ENCODE results near the gene GPR146. TPM values are rescaled to one million over a fixed set of nuclear protein-coding genes. Genes with fewer than 3 reads are reported as not detected.
A peak's percentile ranks its signal among the peaks of the same experiment; 100 is the strongest.

The GPR146 gene
- total and polyA plus RNA-seq, 2 of the 13 experiments (the other 11 are each of a cell fraction or from before 2014, with no cell fraction given) = 2.0 to 15.9 TPM

GRCh38 chr7:1065585-1066241, 21.4 kb downstream of the GPR146 start (continued):
- TF ChIP-seq ZNF850 (CRISPR knock-in tag; conservative IDR thresholded peaks at IDR 0.05) = 0 out of 2 replicates have a peak, but pooled peaks have one; percentile 39
- TF ChIP-seq ZFP37 (CRISPR knock-in tag; IDR thresholded peaks at IDR 0.05; ENCODE audit: borderline replicate concordance) = no peak
- peak; percentile 49; the same call in 1 of the 2 replicates for TF ChIP-seq ELF1 (CRISPR knock-in tag; IDR thresholded peaks at IDR 0.05)
- TF ChIP-seq CBFB (CRISPR knock-in tag; IDR thresholded peaks at IDR 0.05) = peak; percentile 52; the same call in 1 of the 2 replicates
- no peak for TF ChIP-seq EEA1 (CRISPR knock-in tag; IDR thresholded peaks at IDR 0.05; ENCODE audit: borderline replicate concordance)
- TF ChIP-seq, protein P1, sequence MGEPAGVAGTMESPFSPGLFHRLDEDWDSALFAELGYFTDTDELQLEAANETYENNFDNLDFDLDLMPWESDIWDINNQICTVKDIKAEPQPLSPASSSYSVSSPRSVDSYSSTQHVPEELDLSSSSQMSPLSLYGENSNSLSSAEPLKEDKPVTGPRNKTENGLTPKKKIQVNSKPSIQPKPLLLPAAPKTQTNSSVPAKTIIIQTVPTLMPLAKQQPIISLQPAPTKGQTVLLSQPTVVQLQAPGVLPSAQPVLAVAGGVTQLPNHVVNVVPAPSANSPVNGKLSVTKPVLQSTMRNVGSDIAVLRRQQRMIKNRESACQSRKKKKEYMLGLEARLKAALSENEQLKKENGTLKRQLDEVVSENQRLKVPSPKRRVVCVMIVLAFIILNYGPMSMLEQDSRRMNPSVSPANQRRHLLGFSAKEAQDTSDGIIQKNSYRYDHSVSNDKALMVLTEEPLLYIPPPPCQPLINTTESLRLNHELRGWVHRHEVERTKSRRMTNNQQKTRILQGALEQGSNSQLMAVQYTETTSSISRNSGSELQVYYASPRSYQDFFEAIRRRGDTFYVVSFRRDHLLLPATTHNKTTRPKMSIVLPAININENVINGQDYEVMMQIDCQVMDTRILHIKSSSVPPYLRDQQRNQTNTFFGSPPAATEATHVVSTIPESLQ (CRISPR knock-in tag; conservative IDR thresholded peaks at IDR 0.05) = no peak
- no peak for TF ChIP-seq ARNTL (CRISPR knock-in tag; IDR thresholded peaks at IDR 0.05)
- TF ChIP-seq SKIL (CRISPR knock-in tag; IDR thresholded peaks at IDR 0.05; ENCODE audit: borderline replicate concordance) = no peak
- TF ChIP-seq, protein P2, sequence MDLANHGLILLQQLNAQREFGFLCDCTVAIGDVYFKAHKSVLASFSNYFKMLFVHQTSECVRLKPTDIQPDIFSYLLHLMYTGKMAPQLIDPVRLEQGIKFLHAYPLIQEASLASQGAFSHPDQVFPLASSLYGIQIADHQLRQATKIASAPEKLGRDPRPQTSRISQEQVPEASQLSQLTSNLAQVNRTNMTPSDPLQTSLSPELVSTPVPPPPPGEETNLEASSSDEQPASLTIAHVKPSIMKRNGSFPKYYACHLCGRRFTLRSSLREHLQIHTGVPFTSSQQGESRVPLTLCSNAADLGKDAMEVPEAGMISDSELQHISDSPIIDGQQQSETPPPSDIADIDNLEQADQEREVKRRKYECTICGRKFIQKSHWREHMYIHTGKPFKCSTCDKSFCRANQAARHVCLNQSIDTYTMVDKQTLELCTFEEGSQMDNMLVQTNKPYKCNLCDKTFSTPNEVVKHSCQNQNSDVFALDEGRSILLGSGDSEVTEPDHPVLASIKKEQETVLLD (CRISPR knock-in tag; IDR thresholded peaks at IDR 0.05; ENCODE audit: low read depth) = no peak
- TF ChIP-seq SOX6 (IDR thresholded peaks at IDR 0.05) = no peak
- peak; percentile 28; the same call in 1 of the 2 replicates for TF ChIP-seq SOX6 (CRISPR knock-in tag; IDR thresholded peaks at IDR 0.05)
- no peak for TF ChIP-seq MAFK (conservative IDR thresholded peaks at IDR 0.05 in 1 of 2, IDR thresholded peaks at IDR 0.05 in 1 of 2; ENCODE audit: low read length in 2 of 2)
- no peak for TF ChIP-seq DR1 (CRISPR knock-in tag; IDR thresholded peaks at IDR 0.05)
- TF ChIP-seq SALL1 (CRISPR knock-in tag; IDR thresholded peaks at IDR 0.05) = peak; percentile 65
- TF ChIP-seq ZNF761 (CRISPR knock-in tag; conservative IDR thresholded peaks at IDR 0.05) = no peak
- TF ChIP-seq YEATS2 (CRISPR knock-in tag; IDR thresholded peaks at IDR 0.05; ENCODE audit: borderline replicate concordance) = no peak
- no peak for TF ChIP-seq ZNF609 (CRISPR knock-in tag; IDR thresholded peaks at IDR 0.05; ENCODE audit: borderline replicate concordance)
- no peak for TF ChIP-seq ZNF17 (CRISPR knock-in tag; IDR thresholded peaks at IDR 0.05)
- no peak for TF ChIP-seq RELA (CRISPR knock-in tag; IDR thresholded peaks at IDR 0.05)
- TF ChIP-seq HHEX (CRISPR knock-in tag; IDR thresholded peaks at IDR 0.05) = no peak

Measured in HepG2 (cell line).